HuH-7.5 (cell line): ENCODE results near the gene SHISAL1.
"Not testable (repeated sequence)": the region's sequence is repeated elsewhere in the genome, so short reads cannot be mapped to it uniquely, and the experiment has no call there.

Source experiments
- DNase-seq: peaks from one replicate; pipeline ENCODE4 v3.0.0; 2011; ENCODE audit warnings: low spot score

The SHISAL1 gene

GRCh38 chr22:44328326-44328725 lies 15.6 kb upstream of the SHISAL1 start:
- DNase-seq, result no peak

GRCh38 chr22:44326491-44326885 lies 13.7 kb upstream of the SHISAL1 start:
- DNase-seq, result no peak

GRCh38 chr22:44325718-44326490 lies 13.2 kb upstream of the SHISAL1 start:
- no peak for DNase-seq

- not testable (repeated sequence) for DNase-seq
These were observed 10.5 kb upstream of the SHISAL1 start for GRCh38 chr22:44323140-44323790.

GRCh38 chr22:44319685-44320084 lies 6.9 kb upstream of the SHISAL1 start:
- no peak for DNase-seq

GRCh38 chr22:44318751-44319150 lies 6.0 kb upstream of the SHISAL1 start:
- DNase-seq, result no peak

- no peak for DNase-seq
These were observed 5.3 kb upstream of the SHISAL1 start for GRCh38 chr22:44317886-44318637.

GRCh38 chr22:44317123-44317444 lies 4.3 kb upstream of the SHISAL1 start:
- DNase-seq, result no peak

- no peak for DNase-seq
These were observed 3.8 kb upstream of the SHISAL1 start for GRCh38 chr22:44316393-44317122.

- no peak for DNase-seq
These were observed 1.8 kb upstream of the SHISAL1 start for GRCh38 chr22:44314425-44315067.

GRCh38 chr22:44313385-44314006 lies 745 bp upstream of the SHISAL1 start:
- no peak for DNase-seq

GRCh38 chr22:44311855-44312170 lies 938 bp downstream of the SHISAL1 start:
- DNase-seq, result no peak

- no peak for DNase-seq
These were observed 1.5 kb downstream of the SHISAL1 start for GRCh38 chr22:44311104-44311854.

GRCh38 chr22:44309647-44310046 lies 3.1 kb downstream of the SHISAL1 start:
- DNase-seq, result no peak

- DNase-seq, result no peak
These were observed 3.6 kb downstream of the SHISAL1 start for GRCh38 chr22:44309137-44309536.

- DNase-seq, result no peak
These were observed 5.1 kb downstream of the SHISAL1 start for GRCh38 chr22:44307509-44308169.

GRCh38 chr22:44305888-44306287 lies 6.9 kb downstream of the SHISAL1 start:
- no peak for DNase-seq

- no peak for DNase-seq
These were observed 7.3 kb downstream of the SHISAL1 start for GRCh38 chr22:44305455-44305854.

GRCh38 chr22:44304911-44305310 lies 7.8 kb downstream of the SHISAL1 start:
- DNase-seq, result no peak

GRCh38 chr22:44304354-44304753 lies 8.4 kb downstream of the SHISAL1 start:
- DNase-seq, result no peak
